B cell (primary cell): ENCODE results near the gene SCN4A.

Experiments
- CTCF ChIP-seq: fragments of 200-600 bp; IDR thresholded peaks from one replicate; pipeline ENCODE4 v1.8.0; 2022; ENCODE audit warnings: antibody characterized with exemption, mild to moderate bottlenecking
- EZH2 ChIP-seq: IDR thresholded peaks from 2 replicates; pipeline ENCODE4 v1.6.1; 2012; ENCODE audit warnings: borderline replicate concordance, low read depth, mild to moderate bottlenecking, moderate library complexity, low read length; ENCODE audit not compliant: insufficient read depth, poor library complexity, severe bottlenecking

GRCh38 chr17:63988127-63988478, 15.4 kb upstream of the SCN4A start:
- TF ChIP-seq CTCF: no peak
- no peak for TF ChIP-seq EZH2
